Prostate gland (tissue), 2 donors: Measurements from ENCODE around the gene DENND4A. TPM values are rescaled to one million over a fixed set of nuclear protein-coding genes. Genes with fewer than 3 reads are reported as not detected.

Experiments used
- DNase-seq: peaks from one replicate; pipeline ENCODE4 v3.0.0-alpha.2; 2019; ENCODE audit warnings: low spot score
- H3K27ac ChIP-seq, 2 donors: fragments of 200-600 bp; sonication (generic); 2 replicates each; pipeline ENCODE4 v1.5.1; 2017 to 2019
- H3K27me3 ChIP-seq: fragments of 200-600 bp; sonication (generic); replicated peaks from 2 replicates; pipeline ENCODE4 v1.5.1; 2019; ENCODE audit not compliant: insufficient read depth
- H3K36me3 ChIP-seq, 2 donors: fragments of 200-600 bp; sonication (generic); 1 replicate in 1 of 2; 2 replicates in 1 of 2; pipeline versions ENCODE4 v1.5.1 to v1.8.1; 2017 to 2019
- H3K4me1 ChIP-seq: fragments of 200-600 bp; sonication (generic); replicated peaks from 2 replicates; pipeline ENCODE4 v1.5.1; 2019
- H3K4me3 ChIP-seq, 2 donors: fragments of 200-600 bp; sonication (generic); 2 replicates each; pipeline ENCODE4 v1.5.1; 2017 to 2019
- H3K9me3 ChIP-seq: fragments of 200-600 bp; sonication (generic); 2 replicates; pipeline ENCODE4 v1.5.1; 2017
- CTCF ChIP-seq, 4 experiments: fragments of 200-600 bp in 2 of 4; fragments of 450-650 bp in 2 of 4; sonication (generic) in 2 of 4; IDR thresholded peaks; 1 replicate in 3 of 4; 2 replicates in 1 of 4; pipeline ENCODE4 v1.5.1; 2016 to 2019; ENCODE audit warnings: antibody characterized with exemption in 4 of 4, mild to moderate bottlenecking in 2 of 4, moderate library complexity in 2 of 4
- POLR2A ChIP-seq: fragments of 450-650 bp; IDR thresholded peaks from one replicate; pipeline ENCODE4 v1.6.1; 2016; ENCODE audit warnings: antibody characterized with exemption, mild to moderate bottlenecking
- POLR2AphosphoS5 ChIP-seq: sonication (generic); formaldehyde crosslinking; IDR thresholded peaks from one replicate; pipeline ENCODE4 v1.6.1; 2017; ENCODE audit warnings: antibody characterized with exemption
- WGBS: methylation state at CpG from one replicate; pipeline ENCODE4 v1.1.5; 2018; 5-methylcytosine and 5-hydroxymethylcytosine counted together
- intact Hi-C: fragments of 100-400 bp; cut with DNase I; formaldehyde crosslinking; loops from one replicate; pipeline ENCODE4 v1.14.2; 2022
- total RNA-seq, 2 donors: library from RNA; depleted of rRNA; stranded (reverse); fragments of >200 nt; gene quantifications; one replicate each; pipeline ENCODE4 v1.1.0, GENCODE V29; 2016

The DENND4A gene
- total RNA-seq, 2 donors from 2014 or later = 24.5 to 49.6 TPM

- TF ChIP-seq CTCF (IDR thresholded peaks at IDR 0.05) (no peak), POLR2AphosphoS5 (no peak), POLR2A (no peak)
- no peak overlapping the region for H3K4me3 ChIP-seq
- H3K9me3 ChIP-seq = no peaks in the 10 kb centered on the region
- no peaks in the 10 kb centered on the region for H3K36me3 ChIP-seq
- intact Hi-C loops = loop anchor here (10.0 kb wide), 1 partner anchor 201 kb away; no protein-coding TSS in a partner anchor
- no peak overlapping the region for H3K27ac ChIP-seq
- peaks cover 3% of the 10 kb centered on the region for H3K4me1 ChIP-seq
- no peaks in the 10 kb centered on the region for H3K27me3 ChIP-seq
- no peak for DNase-seq
- WGBS = 73% methylated on average over 2 of the region's 2 CpGs
Observed at GRCh38 chr15:65633752-65634151, 158.3 kb downstream of the DENND4A start.

DNA sequence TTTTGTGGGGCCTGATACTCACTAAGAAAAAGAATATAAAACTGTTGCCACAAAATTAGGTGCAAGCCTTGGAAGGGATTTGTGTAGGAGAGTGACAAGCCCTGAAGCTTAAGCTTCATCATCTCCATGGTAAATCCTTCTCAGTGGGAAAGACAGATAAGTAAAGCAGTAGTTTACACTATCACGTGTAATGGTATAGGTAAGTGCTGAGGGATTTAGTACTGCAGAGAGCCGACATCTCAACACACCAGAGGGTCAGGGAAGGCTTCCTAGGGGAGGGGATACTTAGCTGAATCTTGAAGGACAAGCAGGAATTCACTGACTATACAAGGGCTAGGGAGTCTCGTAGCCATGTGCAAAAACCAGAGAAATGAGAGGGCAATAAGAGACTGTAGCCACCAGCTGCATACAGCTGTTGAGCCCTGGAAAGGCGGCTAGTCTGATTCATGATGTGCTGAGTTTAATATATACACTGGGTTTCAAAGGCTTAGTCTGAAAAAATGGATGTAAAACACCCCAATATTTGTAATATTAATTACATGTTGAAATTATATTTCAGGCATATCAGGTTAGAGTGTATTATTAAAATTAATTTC lies 159.2 kb downstream of the DENND4A start:
- H3K36me3 ChIP-seq = no peaks in the 10 kb centered on the region
- DNase-seq = no peak
- intact Hi-C loops = loop anchor here (10.0 kb wide), 1 partner anchor 202 kb away; no protein-coding TSS in a partner anchor
- WGBS = 75% methylated on average over 4 of the region's 4 CpGs
- H3K27ac ChIP-seq = no peak overlapping the region
- no peak overlapping the region for H3K4me3 ChIP-seq
- no peaks in the 10 kb centered on the region for H3K27me3 ChIP-seq
- H3K9me3 ChIP-seq = no peaks in the 10 kb centered on the region
- no peaks in the 10 kb centered on the region for H3K4me1 ChIP-seq
- TF ChIP-seq CTCF (IDR thresholded peaks at IDR 0.05) (no peak), POLR2A (no peak), POLR2AphosphoS5 (no peak)

- intact Hi-C loops = loop anchor here (10.0 kb wide), 1 partner anchor 203 kb away; no protein-coding TSS in a partner anchor
Observed at GRCh38 chr15:65631503-65631902, 160.6 kb downstream of the DENND4A start.

GRCh38 chr15:65630760-65631159 lies 161.3 kb downstream of the DENND4A start:
- intact Hi-C loops = loop anchor here (10.0 kb wide), 1 partner anchor 204 kb away; no protein-coding TSS in a partner anchor
- 94% methylated on average over 5 of the region's 5 CpGs for WGBS
- no peak for DNase-seq
- Histone ChIP-seq H3K4me3 (no peak overlapping the region), H3K27me3 (no peaks in the 10 kb centered on the region), H3K36me3 (no peaks in the 10 kb centered on the region), H3K9me3 (no peaks in the 10 kb centered on the region), H3K4me1 (no peaks in the 10 kb centered on the region), H3K27ac (no peak overlapping the region)
- TF ChIP-seq CTCF (IDR thresholded peaks at IDR 0.05) = no peak
- TF ChIP-seq POLR2A = no peak
- no peak for TF ChIP-seq POLR2AphosphoS5

More at GRCh38 chr15:65631503-65631902, 160.6 kb downstream of the DENND4A start:
- WGBS = 99% methylated on average over 6 of the region's 6 CpGs
- H3K27me3 ChIP-seq = no peaks in the 10 kb centered on the region
- DNase-seq = no peak
- no peak overlapping the region for H3K27ac ChIP-seq
- TF ChIP-seq POLR2AphosphoS5 (no peak), POLR2A (no peak), CTCF (IDR thresholded peaks at IDR 0.05) (no peak)
- H3K4me1 ChIP-seq = no peaks in the 10 kb centered on the region
- no peaks in the 10 kb centered on the region for H3K36me3 ChIP-seq
- H3K9me3 ChIP-seq = no peaks in the 10 kb centered on the region
- H3K4me3 ChIP-seq = no peak overlapping the region

GRCh38 chr15:65629548-65629947 lies 162.5 kb downstream of the DENND4A start:
- no peak overlapping the region for H3K4me3 ChIP-seq
- intact Hi-C loops = no loop called here
- H3K4me1 ChIP-seq = no peaks in the 10 kb centered on the region
- no peak for DNase-seq
- TF ChIP-seq POLR2AphosphoS5 (no peak), CTCF (IDR thresholded peaks at IDR 0.05) (no peak), POLR2A (no peak)
- H3K36me3 ChIP-seq = no peaks in the 10 kb centered on the region
- no peaks in the 10 kb centered on the region for H3K9me3 ChIP-seq
- H3K27ac ChIP-seq = no peak overlapping the region
- no peaks in the 10 kb centered on the region for H3K27me3 ChIP-seq
- WGBS = 83% methylated on average over 3 of the region's 3 CpGs
